GM20000 (cell line): ENCODE data around the gene SLC5A5.
A peak's percentile ranks its signal among the peaks of the same experiment; 100 is the strongest.

Experiments
- DNase-seq: peaks from one replicate; pipeline ENCODE4 v3.0.0; 2012; ENCODE audit warnings: low spot score
- CTCF ChIP-seq: IDR thresholded peaks from 2 replicates; pipeline ENCODE4 v1.5.1; 2012; ENCODE audit warnings: mild to moderate bottlenecking, control low read depth; ENCODE audit errors: extremely low read depth, missing control alignments

SLC5A5 gene

GRCh38 chr19:17871878-17872250 lies at the start of gene SLC5A5:
Gene SLC5A5 (plus strand): TSS chr19:17871945. CDS start chr19:17872320, 375 bp downstream.
- no peak for DNase-seq

GRCh38 chr19:17824339-17824738 lies 47.4 kb upstream of the SLC5A5 start:
- no peak for DNase-seq
- TF ChIP-seq CTCF: no peak

More at GRCh38 chr19:17871878-17872250, at the start of gene SLC5A5:
- no peak for TF ChIP-seq CTCF

- DNase-seq: no peak
- TF ChIP-seq CTCF: no peak
Measured at GRCh38 chr19:17826508-17827056, 45.2 kb upstream of the SLC5A5 start.

GRCh38 chr19:17829855-17830566 lies 41.7 kb upstream of the SLC5A5 start:
- DNase-seq: no peak
- no peak for TF ChIP-seq CTCF

GRCh38 chr19:17830567-17831418 lies 41.0 kb upstream of the SLC5A5 start:
- no peak for TF ChIP-seq CTCF
- DNase-seq: peak; percentile 74

- no peak for TF ChIP-seq CTCF
- DNase-seq: no peak
Measured at GRCh38 chr19:17831419-17831888, 40.3 kb upstream of the SLC5A5 start.

- TF ChIP-seq CTCF: no peak
- no peak for DNase-seq
Measured at GRCh38 chr19:17832443-17833208, 39.1 kb upstream of the SLC5A5 start.
